HFFc6 (cell line): ENCODE results near the gene PIGA. TPM values are rescaled to one million over a fixed set of nuclear protein-coding genes. Genes with fewer than 3 reads are reported as not detected.

Source experiments
- DNase-seq: peaks from one replicate; pipeline ENCODE4 v3.0.0-alpha.2; 2018
- H3K27ac Mint-ChIP-seq: 2 replicates; pipeline ENCODE4 v1.8.0; 2020; ENCODE audit warnings: mild to moderate bottlenecking, mixed read lengths
- H3K27me3 Mint-ChIP-seq: 2 replicates; pipeline ENCODE4 v1.8.0; 2021; ENCODE audit warnings: mild to moderate bottlenecking, moderate library complexity, mixed read lengths; ENCODE audit not compliant: insufficient read depth
- H3K36me3 Mint-ChIP-seq: 2 replicates; pipeline ENCODE4 v1.8.0; 2021; ENCODE audit warnings: low read depth, mixed read lengths
- H3K4me1 Mint-ChIP-seq: 2 replicates; pipeline ENCODE4 v1.8.0; 2020; ENCODE audit warnings: low read depth, mixed read lengths
- H3K4me3 Mint-ChIP-seq: 2 replicates; pipeline ENCODE4 v1.8.0; 2020; ENCODE audit warnings: mild to moderate bottlenecking, moderate library complexity, mixed read lengths
- H3K9me3 Mint-ChIP-seq: 2 replicates; pipeline ENCODE4 v1.8.0; 2020; ENCODE audit warnings: mild to moderate bottlenecking, mixed read lengths
- total RNA-seq, 6 experiments: library from RNA; stranded (reverse); fragmentation: NEBNext Ultra II Directional; extraction: Animal tissue kit (Norgen Biotek cat#: 25700); gene quantifications; 2 replicates in 1 of 6; 3 replicates in 5 of 6; pipeline ENCODE4 v1.2.3, GENCODE V29; 2021
- TF ChIP-seq, protein P1 (sequence below): fragments of 200-600 bp; sonication (generic); IDR thresholded peaks from 2 replicates; pipeline ENCODE4 v1.5.0; 2021; ENCODE audit warnings: antibody characterized with exemption, mild to moderate bottlenecking

Gene PIGA
- total RNA-seq, 6 experiments from 2014 or later, result 4.8 to 6.8 (median 6.0) TPM

DNA sequence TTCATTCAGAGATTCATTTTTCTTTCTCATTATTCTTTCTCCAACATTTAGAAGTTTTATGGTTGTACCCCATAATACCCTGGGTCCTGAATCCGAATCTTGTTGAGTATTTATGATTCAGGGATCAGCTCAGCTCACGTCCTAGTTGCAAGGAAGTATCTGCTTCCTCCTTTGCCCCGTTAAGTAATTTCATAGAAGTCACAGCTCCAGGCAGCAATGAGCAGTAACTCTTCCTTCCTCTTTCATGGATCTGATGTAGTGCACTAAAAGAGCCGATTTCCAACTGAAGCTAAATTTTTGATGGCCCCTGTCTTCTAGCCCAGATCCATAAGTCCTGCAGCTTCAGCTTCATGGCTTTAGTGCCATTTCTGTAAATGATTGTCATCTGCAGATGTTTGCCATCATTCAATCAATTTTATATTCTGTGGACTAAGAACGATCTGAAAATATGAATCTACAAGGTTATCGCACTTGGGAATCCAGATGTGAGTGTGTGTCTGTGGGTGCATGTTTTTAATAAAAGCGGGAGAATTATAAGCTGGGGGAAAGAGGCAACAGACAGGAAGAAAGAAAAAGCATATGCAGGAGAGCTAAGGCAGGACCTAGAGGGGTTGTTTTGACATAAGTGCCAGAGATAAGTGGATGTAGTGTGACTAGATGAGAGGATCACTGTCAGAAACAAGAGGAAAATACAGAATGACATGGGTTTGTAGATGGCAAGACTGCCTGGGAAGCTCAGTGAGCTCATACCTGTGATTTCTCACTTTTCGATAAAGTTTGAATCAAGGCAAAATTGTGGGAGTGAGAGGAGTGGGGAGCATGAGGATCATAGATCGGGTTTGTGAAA is 31.4 kb upstream of the PIGA start:
- H3K9me3 Mint-ChIP-seq, result no peaks in the 10 kb centered on the region
- no peak overlapping the region for H3K27ac Mint-ChIP-seq
- H3K27me3 Mint-ChIP-seq, result peaks cover 10% of the 10 kb centered on the region
- no peak overlapping the region for H3K4me3 Mint-ChIP-seq
- H3K4me1 Mint-ChIP-seq, result no peaks in the 10 kb centered on the region; the same call in 1 of the 2 replicates
- TF ChIP-seq, protein P1, sequence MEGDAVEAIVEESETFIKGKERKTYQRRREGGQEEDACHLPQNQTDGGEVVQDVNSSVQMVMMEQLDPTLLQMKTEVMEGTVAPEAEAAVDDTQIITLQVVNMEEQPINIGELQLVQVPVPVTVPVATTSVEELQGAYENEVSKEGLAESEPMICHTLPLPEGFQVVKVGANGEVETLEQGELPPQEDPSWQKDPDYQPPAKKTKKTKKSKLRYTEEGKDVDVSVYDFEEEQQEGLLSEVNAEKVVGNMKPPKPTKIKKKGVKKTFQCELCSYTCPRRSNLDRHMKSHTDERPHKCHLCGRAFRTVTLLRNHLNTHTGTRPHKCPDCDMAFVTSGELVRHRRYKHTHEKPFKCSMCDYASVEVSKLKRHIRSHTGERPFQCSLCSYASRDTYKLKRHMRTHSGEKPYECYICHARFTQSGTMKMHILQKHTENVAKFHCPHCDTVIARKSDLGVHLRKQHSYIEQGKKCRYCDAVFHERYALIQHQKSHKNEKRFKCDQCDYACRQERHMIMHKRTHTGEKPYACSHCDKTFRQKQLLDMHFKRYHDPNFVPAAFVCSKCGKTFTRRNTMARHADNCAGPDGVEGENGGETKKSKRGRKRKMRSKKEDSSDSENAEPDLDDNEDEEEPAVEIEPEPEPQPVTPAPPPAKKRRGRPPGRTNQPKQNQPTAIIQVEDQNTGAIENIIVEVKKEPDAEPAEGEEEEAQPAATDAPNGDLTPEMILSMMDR, result no peak
- DNase-seq, result no peak
- H3K36me3 Mint-ChIP-seq, result no peaks in the 10 kb centered on the region

DNA sequence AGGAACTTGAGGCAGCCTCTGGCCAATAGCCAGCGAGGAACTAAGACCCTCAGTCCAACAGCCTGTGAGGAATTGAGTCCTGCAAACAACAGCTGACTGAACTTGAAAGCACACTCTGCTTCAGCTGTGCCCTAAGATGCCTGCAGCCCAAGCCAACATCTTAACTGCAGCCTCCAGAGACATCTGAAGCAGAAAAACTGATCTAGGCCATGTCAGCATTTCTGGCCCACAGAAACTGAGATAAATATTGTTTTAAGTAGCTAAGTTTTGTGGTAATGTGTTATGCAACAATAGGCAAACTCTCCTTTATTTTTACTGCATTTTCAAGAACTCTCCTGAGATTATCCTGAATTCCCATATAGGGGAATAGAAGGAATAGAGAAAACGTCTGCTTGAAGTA is 24.4 kb upstream of the PIGA start:
- H3K27ac Mint-ChIP-seq, result no peak overlapping the region

DNA sequence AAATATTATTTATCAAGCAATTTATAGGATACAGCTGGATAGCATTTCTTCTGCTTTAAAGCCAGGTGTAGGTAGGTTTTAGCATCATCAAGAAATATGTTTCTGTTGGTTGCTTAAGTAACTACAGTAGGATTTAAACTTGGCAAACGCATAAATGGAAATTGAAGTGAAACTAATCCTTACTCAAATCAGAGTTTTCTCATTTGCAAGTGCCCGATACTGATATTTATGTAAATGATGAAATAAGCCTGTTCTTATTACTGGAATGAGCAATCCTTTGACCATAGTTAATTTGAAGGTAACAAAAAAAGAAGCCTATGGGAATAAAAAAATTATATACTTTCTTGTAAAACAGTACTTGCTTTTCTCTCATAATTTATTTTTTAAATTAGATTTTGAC is 23.2 kb upstream of the PIGA start:
- Mint-ChIP-seq H3K4me3 (no peak overlapping the region), H3K36me3 (no peaks in the 10 kb centered on the region), H3K4me1 (no peaks in the 10 kb centered on the region), H3K9me3 (no peaks in the 10 kb centered on the region), H3K27ac (no peak overlapping the region), H3K27me3 (peaks cover 4% of the 10 kb centered on the region; the same call in 1 of the 2 replicates)
- TF ChIP-seq, protein P1, result no peak
- DNase-seq, result no peak

More for the DNA sequence above, 24.4 kb upstream of the PIGA start:
- Mint-ChIP-seq H3K9me3 (no peaks in the 10 kb centered on the region), H3K4me3 (no peak overlapping the region), H3K36me3 (no peaks in the 10 kb centered on the region), H3K27me3 (peaks cover 4% of the 10 kb centered on the region), H3K4me1 (no peaks in the 10 kb centered on the region)
- no peak for DNase-seq
- TF ChIP-seq, protein P1, result no peak

DNA sequence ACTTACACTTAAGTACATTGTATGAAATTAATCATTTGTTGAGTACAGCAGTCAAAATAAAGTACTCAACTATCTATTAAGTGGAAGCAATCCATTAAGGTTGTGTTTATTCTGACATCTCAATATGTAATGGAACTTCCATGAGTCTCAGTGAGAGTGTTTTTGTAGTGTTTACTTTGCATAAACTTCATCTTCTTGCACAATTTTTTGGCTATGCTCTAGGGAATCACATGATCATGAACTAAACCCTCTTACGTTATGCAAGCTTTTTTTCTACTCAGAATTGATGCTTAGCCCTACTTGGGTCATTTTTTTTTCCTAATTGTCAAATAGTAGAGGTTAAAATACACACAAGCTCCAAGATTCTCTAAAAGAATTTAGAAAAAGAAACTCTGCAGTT is 21.1 kb upstream of the PIGA start:
- Mint-ChIP-seq H3K4me3 (no peak overlapping the region), H3K36me3 (no peaks in the 10 kb centered on the region), H3K9me3 (no peaks in the 10 kb centered on the region), H3K4me1 (no peaks in the 10 kb centered on the region), H3K27me3 (peaks cover 4% of the 10 kb centered on the region; the same call in 1 of the 2 replicates), H3K27ac (no peak overlapping the region)
- DNase-seq, result no peak
- TF ChIP-seq, protein P1, result no peak

DNA sequence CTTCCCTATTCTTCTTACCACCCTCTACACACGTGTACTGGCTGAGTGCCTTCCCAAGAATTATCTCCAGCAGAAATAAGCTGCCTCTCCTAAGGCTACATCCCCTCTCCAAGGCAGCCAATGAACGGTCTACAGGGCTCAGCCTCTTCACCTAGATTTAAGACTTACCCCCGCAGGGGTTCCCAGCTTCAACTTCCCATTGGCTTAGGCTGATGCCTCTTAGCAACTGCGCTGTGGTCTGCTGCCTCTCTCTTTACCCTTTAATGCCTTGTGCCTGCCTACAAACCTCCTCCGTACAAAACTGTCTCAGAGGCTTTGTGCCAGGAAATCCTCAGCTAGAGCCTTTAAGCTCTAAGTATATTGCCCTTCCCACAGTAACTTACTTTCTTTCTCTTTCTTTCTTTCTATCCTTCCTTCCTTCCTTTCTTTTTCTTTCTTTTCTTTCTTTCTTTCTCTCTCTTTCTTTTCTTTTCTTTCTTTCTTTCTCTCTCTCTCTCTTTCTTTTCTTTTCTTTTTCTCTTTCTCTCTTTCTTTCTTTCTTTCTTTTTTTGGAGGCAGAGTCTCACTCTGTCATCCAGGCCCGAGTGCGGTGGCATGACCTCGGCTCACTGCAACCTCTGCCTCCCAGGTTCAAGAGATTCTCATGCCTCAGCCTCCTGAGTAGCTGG is 15.1 kb upstream of the PIGA start:
- Mint-ChIP-seq H3K4me3 (no peak overlapping the region), H3K4me1 (no peaks in the 10 kb centered on the region), H3K9me3 (no peaks in the 10 kb centered on the region), H3K36me3 (no peaks in the 10 kb centered on the region), H3K27ac (no peak overlapping the region), H3K27me3 (no peaks in the 10 kb centered on the region; the same call in none of the 2 replicates)
- DNase-seq, result no peak
- TF ChIP-seq, protein P1, result no peak
